Jurkat, Clone E6-1 (cell line): ENCODE measurements around the gene SDHA.
"Not testable (repeated sequence)": the region's sequence is repeated elsewhere in the genome, so short reads cannot be mapped to it uniquely, and the experiment has no call there.

Experiments
- DNase-seq: peaks from one replicate; pipeline ENCODE4 v3.0.0-alpha.2; 2011; ENCODE audit warnings: low read depth, low spot score
- H3K4me3 ChIP-seq: 2 replicates; pipeline ENCODE4 v1.5.1; 2011; ENCODE audit warnings: mild to moderate bottlenecking, low read length, control low read depth, moderate library complexity

The SDHA gene

GRCh38 chr5:213803-214395 lies 4.2 kb upstream of the SDHA start:
- no peak for DNase-seq
- no peak overlapping the region for H3K4me3 ChIP-seq

- not testable (repeated sequence) for DNase-seq, H3K4me3 ChIP-seq
These were observed 2.9 kb upstream of the SDHA start for GRCh38 chr5:215256-215655.

GRCh38 chr5:216076-216475 lies 2.0 kb upstream of the SDHA start:
- DNase-seq = not testable (repeated sequence)

GRCh38 chr5:218457-219291 lies 554 bp downstream of the SDHA start:
- DNase-seq = no peak
- H3K4me3 ChIP-seq = peak overlapping the region; percentile 81

More at GRCh38 chr5:216076-216475, 2.0 kb upstream of the SDHA start:
- not testable (repeated sequence) for H3K4me3 ChIP-seq

- peak; percentile 22 for DNase-seq
These were observed 1.3 kb downstream of the SDHA start for GRCh38 chr5:219460-219863.

GRCh38 chr5:219991-220390 lies 1.9 kb downstream of the SDHA start:
- no peak for DNase-seq
- H3K4me3 ChIP-seq = peak overlapping the region; percentile 81

More at GRCh38 chr5:219460-219863, 1.3 kb downstream of the SDHA start:
- H3K4me3 ChIP-seq = peak overlapping the region; percentile 81

- DNase-seq, H3K4me3 ChIP-seq: not testable (repeated sequence)
These were observed 5.0 kb downstream of the SDHA start for GRCh38 chr5:222951-223715.

- DNase-seq = no peak
- no peak overlapping the region for H3K4me3 ChIP-seq
These were observed 5.7 kb downstream of the SDHA start for GRCh38 chr5:223791-224190.

GRCh38 chr5:225334-225733 lies 7.2 kb downstream of the SDHA start:
- no peak overlapping the region for H3K4me3 ChIP-seq
- no peak for DNase-seq

- not testable (repeated sequence) for H3K4me3 ChIP-seq, DNase-seq
These were observed 9.3 kb downstream of the SDHA start for GRCh38 chr5:227375-227774.

- no peak for DNase-seq
- H3K4me3 ChIP-seq = no peak overlapping the region
These were observed 10.8 kb downstream of the SDHA start for GRCh38 chr5:228886-229285.

GRCh38 chr5:230711-231110 lies 12.6 kb downstream of the SDHA start:
- no peak overlapping the region for H3K4me3 ChIP-seq
- no peak for DNase-seq

GRCh38 chr5:231661-232060 lies 13.5 kb downstream of the SDHA start:
- DNase-seq = no peak
- no peak overlapping the region for H3K4me3 ChIP-seq

GRCh38 chr5:233426-233825 lies 15.3 kb downstream of the SDHA start:
- DNase-seq, H3K4me3 ChIP-seq: not testable (repeated sequence)

GRCh38 chr5:234450-234849 lies 16.3 kb downstream of the SDHA start:
- H3K4me3 ChIP-seq = no peak overlapping the region
- DNase-seq = no peak

GRCh38 chr5:235527-235926 lies 17.4 kb downstream of the SDHA start:
- DNase-seq, H3K4me3 ChIP-seq: not testable (repeated sequence)

- H3K4me3 ChIP-seq, DNase-seq: not testable (repeated sequence)
These were observed 19.8 kb downstream of the SDHA start for GRCh38 chr5:237931-238330.

GRCh38 chr5:240550-240949 lies 22.4 kb downstream of the SDHA start:
- DNase-seq, H3K4me3 ChIP-seq: not testable (repeated sequence)

- DNase-seq, H3K4me3 ChIP-seq: not testable (repeated sequence)
These were observed 23.0 kb downstream of the SDHA start for GRCh38 chr5:241045-241669.
